ENCODE measurements around the gene ATP6V1G3. TPM values are rescaled to one million over a fixed set of nuclear protein-coding genes. Genes with fewer than 3 reads are reported as not detected.

ATP6V1G3 gene
- polyA plus RNA-seq, 1 experiment = not detected

DNA sequence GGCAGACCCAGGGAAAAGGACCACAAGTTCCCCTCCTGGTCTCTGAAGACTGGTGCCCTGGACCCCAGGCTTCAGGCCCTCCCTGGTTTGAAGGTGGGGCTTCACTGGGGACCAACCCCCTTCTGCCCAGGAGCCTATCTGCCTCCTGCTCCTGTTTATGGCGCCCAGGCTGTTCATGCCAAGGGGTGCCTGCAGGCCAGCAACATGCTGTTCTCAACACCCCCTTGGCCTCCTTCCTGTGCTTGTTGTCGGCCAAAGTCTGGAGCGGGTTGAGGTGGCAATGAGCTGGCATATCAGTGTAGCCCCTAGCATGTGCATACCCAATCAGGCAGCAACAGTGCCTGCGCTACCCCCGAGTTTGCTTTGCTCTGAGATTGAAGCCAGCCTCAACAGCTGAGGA lies 46.3 kb downstream of the ATP6V1G3 start:
- POLR2A ChIA-PET = interaction anchor here (1.5 kb wide), 1 partner anchor 163 kb away, joined by 4 read pairs; no protein-coding TSS in a partner anchor
- Histone ChIP-seq H3K4me3 (ENCODE audit: low read depth, low read length) (no peak overlapping the region), H3K27me3 (ENCODE audit: control insufficient read depth, insufficient read depth, low read length) (no peaks in the 10 kb centered on the region), H3K36me3 (ENCODE audit: control insufficient read depth, insufficient read depth, low read length) (no peaks in the 10 kb centered on the region)
- no peak for DNase-seq (ENCODE audit: low read depth)
- TF ChIP-seq, protein P1, sequence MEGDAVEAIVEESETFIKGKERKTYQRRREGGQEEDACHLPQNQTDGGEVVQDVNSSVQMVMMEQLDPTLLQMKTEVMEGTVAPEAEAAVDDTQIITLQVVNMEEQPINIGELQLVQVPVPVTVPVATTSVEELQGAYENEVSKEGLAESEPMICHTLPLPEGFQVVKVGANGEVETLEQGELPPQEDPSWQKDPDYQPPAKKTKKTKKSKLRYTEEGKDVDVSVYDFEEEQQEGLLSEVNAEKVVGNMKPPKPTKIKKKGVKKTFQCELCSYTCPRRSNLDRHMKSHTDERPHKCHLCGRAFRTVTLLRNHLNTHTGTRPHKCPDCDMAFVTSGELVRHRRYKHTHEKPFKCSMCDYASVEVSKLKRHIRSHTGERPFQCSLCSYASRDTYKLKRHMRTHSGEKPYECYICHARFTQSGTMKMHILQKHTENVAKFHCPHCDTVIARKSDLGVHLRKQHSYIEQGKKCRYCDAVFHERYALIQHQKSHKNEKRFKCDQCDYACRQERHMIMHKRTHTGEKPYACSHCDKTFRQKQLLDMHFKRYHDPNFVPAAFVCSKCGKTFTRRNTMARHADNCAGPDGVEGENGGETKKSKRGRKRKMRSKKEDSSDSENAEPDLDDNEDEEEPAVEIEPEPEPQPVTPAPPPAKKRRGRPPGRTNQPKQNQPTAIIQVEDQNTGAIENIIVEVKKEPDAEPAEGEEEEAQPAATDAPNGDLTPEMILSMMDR (IDR thresholded peaks at IDR 0.05; ENCODE audit: insufficient read depth, low read depth, low read length) = no peak
- CTCF ChIA-PET = interaction anchor here (2.4 kb wide), 1 partner anchor 192 kb away, joined by 10 read pairs; no protein-coding TSS in a partner anchor

DNA sequence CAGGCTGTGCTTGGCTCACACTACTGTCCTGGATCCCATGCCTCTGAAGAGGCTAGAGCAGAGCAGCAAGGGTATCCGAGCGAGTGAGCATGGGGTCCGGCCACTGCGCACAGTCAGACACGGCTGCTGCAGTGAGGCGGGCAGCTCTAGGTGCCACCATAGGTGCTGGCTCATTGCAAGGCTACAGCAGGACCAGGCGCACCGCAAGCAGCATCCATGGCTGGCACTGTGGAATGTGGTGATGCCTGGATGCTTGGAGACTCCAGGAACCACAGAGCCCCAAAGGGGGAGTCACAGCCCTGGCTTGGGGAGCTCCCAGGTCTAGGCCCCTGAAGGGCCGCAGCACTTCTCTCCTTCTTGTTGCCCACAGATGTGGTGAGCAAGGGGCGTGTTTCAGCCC lies 47.2 kb downstream of the ATP6V1G3 start:
- H3K27me3 ChIP-seq (ENCODE audit: control insufficient read depth, insufficient read depth, low read length) = no peaks in the 10 kb centered on the region
- CTCF ChIA-PET = interaction anchor here (1.0 to 2.4 kb wide), 2 partner anchors 178 to 192 kb away, joined by 3 to 10 read pairs; no protein-coding TSS in a partner anchor
- no peaks in the 10 kb centered on the region for H3K36me3 ChIP-seq (ENCODE audit: control insufficient read depth, insufficient read depth, low read length)
- H3K4me3 ChIP-seq (ENCODE audit: low read depth, low read length) = no peak overlapping the region
- TF ChIP-seq, protein P1 (IDR thresholded peaks at IDR 0.05; ENCODE audit: insufficient read depth, low read depth, low read length) = no peak
- DNase-seq (ENCODE audit: low read depth) = no peak
- POLR2A ChIA-PET = interaction anchor here (0.6 to 1.9 kb wide), 4 partner anchors 73 to 184 kb away, joined by 3 to 6 read pairs (median 4); no protein-coding TSS in a partner anchor

DNA sequence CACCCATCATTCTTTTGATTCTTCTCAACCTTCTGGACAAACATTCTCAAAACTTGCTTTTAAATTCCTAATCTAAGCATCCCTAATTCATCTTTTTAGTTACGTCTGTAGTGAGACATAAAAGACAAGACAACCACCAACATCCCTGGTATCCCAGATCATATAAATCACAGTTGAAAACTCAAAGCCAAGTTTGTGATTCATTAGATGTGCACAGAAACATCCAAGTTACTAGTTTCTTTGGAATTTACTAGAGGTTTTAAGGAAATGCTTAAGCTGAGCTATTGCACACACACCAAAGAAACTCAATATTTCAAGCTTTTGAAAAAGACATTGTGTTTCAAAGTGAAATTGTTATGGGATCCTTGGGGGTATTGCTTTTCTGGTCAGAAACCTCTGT lies 47.6 kb downstream of the ATP6V1G3 start:
- peak; percentile 94 for DNase-seq (ENCODE audit: low read depth)
- Histone ChIP-seq H3K27me3 (ENCODE audit: control insufficient read depth, insufficient read depth, low read length) (no peaks in the 10 kb centered on the region), H3K4me3 (ENCODE audit: low read depth, low read length) (no peak overlapping the region), H3K36me3 (ENCODE audit: control insufficient read depth, insufficient read depth, low read length) (no peaks in the 10 kb centered on the region)
- ChIA-PET CTCF (interaction anchor here (1.0 to 2.4 kb wide), 2 partner anchors 179 to 193 kb away, joined by 3 to 10 read pairs; no protein-coding TSS in a partner anchor), POLR2A (interaction anchor here (0.6 to 1.9 kb wide), 4 partner anchors 73 to 185 kb away, joined by 3 to 6 read pairs (median 4); no protein-coding TSS in a partner anchor)
- TF ChIP-seq, protein P1 (IDR thresholded peaks at IDR 0.05; ENCODE audit: insufficient read depth, low read depth, low read length) = no peak

DNA sequence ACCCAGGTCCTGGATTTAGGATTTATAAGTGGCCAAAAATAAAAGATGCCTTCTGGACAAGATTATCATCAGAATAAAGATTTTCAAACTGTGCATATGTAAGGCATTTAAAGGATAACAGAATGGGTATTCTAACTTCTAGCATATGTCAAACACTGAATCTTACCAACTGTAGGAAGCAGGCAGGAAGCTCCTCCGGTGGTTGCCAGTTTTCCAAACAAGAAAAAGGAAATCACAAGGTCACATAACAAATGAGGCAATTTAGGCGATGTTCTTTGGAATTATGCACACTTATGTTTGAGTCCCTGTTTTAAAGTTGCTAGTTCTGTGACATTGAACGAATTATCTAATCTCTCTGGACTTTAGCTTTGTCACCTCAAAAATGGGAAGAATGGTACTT lies 48.9 kb downstream of the ATP6V1G3 start:
- no peak overlapping the region for H3K4me3 ChIP-seq (ENCODE audit: low read depth, low read length)
- POLR2A ChIA-PET = interaction anchor here (0.6 to 1.9 kb wide), 2 partner anchors 169 to 181 kb away, joined by 3 to 6 read pairs; no protein-coding TSS in a partner anchor
- no peak for DNase-seq (ENCODE audit: low read depth)
- CTCF ChIA-PET = interaction anchor here (1.0 to 2.8 kb wide), 3 partner anchors 10 to 177 kb away, joined by 3 to 10 read pairs (median 4); no protein-coding TSS in a partner anchor
- H3K27me3 ChIP-seq (ENCODE audit: control insufficient read depth, insufficient read depth, low read length) = no peaks in the 10 kb centered on the region
- no peaks in the 10 kb centered on the region for H3K36me3 ChIP-seq (ENCODE audit: control insufficient read depth, insufficient read depth, low read length)
- TF ChIP-seq, protein P1 (IDR thresholded peaks at IDR 0.05; ENCODE audit: insufficient read depth, low read depth, low read length) = no peak

- Histone ChIP-seq H3K36me3 (ENCODE audit: control insufficient read depth, insufficient read depth, low read length) (no peaks in the 10 kb centered on the region), H3K27me3 (ENCODE audit: control insufficient read depth, insufficient read depth, low read length) (no peaks in the 10 kb centered on the region), H3K4me3 (ENCODE audit: low read depth, low read length) (no peak overlapping the region)
- no peak for DNase-seq (ENCODE audit: low read depth)
- ChIA-PET POLR2A (interaction anchor here (0.6 kb wide), 1 partner anchor 170 kb away, joined by 3 read pairs; no protein-coding TSS in a partner anchor), CTCF (interaction anchor here (1.0 to 2.8 kb wide), 3 partner anchors 10 to 178 kb away, joined by 3 to 10 read pairs (median 4); no protein-coding TSS in a partner anchor)
- TF ChIP-seq, protein P1 (IDR thresholded peaks at IDR 0.05; ENCODE audit: insufficient read depth, low read depth, low read length) = no peak
Measured at GRCh38 chr1:198491028-198491427, 49.5 kb downstream of the ATP6V1G3 start.
